GM12872 (cell line): Measurements from ENCODE around the gene SNAPC4.

Source experiments
- CTCF ChIP-seq: IDR thresholded peaks from 3 replicates; pipeline ENCODE4 v1.5.1; 2011; ENCODE audit warnings: low read depth, mild to moderate bottlenecking, low read length, moderate library complexity; ENCODE audit not compliant: insufficient read depth

SNAPC4 gene

GRCh38 chr9:136443087-136443486 is 43.1 kb upstream of the SNAPC4 start:
- TF ChIP-seq CTCF, result no peak

- TF ChIP-seq CTCF, result no peak
These were observed 42.3 kb upstream of the SNAPC4 start for GRCh38 chr9:136442265-136442664.

GRCh38 chr9:136441681-136442245 is 41.8 kb upstream of the SNAPC4 start:
- no peak for TF ChIP-seq CTCF

DNA sequence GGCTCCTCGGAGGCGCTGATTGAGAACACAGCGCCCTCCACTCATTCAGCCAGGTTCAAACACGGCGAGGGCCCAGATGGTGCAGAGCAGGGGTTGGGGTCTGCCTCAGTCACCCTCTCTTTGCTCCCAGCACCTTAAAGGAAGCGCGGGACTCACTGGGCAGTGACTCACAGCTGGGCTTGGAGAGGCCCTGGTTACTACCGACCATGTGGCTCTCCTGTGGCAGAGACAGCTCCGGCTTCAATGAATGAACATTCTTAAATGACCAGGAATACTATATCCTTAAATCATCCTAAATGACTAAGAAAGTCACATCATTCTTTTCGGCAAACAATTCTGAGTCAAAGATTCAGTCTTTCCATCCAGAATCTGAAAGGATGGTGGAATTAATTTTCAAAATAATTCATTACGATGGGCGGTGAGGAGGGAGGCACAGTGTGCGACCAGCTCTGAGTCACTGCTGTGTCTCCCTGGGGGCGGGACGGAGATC is 41.3 kb upstream of the SNAPC4 start:
- no peak for TF ChIP-seq CTCF

- TF ChIP-seq CTCF, result peak; percentile 62; the same call in 2 of the 3 replicates
These were observed 39.8 kb upstream of the SNAPC4 start, which contains the start of gene INPP5E for GRCh38 chr9:136439481-136440408. TSS of gene INPP5E (minus strand) at chr9:136439845. CDS start at chr9:136439419, 426 bp downstream.

DNA sequence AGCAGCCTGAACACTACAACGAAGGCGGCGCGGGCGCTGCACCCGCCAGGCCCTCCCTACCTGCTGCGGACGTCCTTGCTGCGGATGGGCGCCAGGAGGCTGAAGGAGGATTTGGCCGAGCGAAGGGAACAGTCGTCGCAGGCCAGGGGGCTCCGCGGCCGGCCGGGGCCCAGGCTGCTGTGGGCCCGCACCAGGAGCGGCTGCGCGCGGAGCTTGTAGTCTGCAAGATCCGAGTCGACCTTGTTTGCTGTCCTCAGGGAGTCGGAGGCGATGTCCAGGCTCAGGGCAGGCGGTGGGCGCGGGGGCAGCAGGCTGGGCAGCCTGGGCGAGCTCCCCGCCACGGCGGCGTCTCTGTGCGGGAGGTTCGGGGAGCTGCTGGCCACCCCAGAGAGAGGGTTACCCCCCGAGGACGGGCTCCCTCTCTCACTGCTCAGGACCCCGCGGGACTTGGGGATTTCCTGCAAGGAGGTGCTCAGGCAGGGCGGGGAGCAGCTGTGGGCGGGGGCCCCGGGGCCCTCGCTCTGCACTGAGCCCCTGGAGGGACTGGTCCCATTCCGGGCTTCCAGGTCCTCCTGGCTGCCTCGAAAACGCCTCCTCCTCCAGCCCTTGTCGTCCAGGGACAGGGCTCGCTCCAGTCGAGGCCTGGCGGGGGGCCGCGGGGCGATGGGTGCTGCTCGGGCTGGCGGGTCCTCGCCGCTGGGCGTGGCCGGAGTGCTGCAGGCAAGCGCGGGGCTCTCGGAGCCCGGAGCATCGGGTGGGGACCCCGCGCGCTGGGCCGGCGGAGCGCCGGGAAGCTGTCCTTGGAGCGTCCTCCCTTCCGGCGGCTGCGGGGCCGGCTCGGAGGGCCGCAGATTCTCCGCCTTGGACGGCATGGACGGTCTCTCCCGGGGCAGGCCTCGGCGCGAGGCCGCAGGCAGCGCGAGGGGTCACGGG is 38.8 kb upstream of the SNAPC4 start:
- no peak for TF ChIP-seq CTCF
